Loucy (cell line): Measurements from ENCODE around the gene FRS2.

Experiments used
- H2AFZ ChIP-seq: fragments of 200-600 bp; sonication (generic); 2 replicates; pipeline ENCODE4 v1.6.0; 2016; ENCODE audit warnings: antibody characterized with exemption, mild to moderate bottlenecking, low read length, moderate library complexity
- H3F3A ChIP-seq: fragments of 200-600 bp; 2 replicates; pipeline ENCODE4 v1.6.0; 2016; ENCODE audit warnings: antibody characterized with exemption, low read depth, mild to moderate bottlenecking
- H3K27me3 ChIP-seq: fragments of 200-600 bp; sonication (generic); 2 replicates; pipeline ENCODE4 v1.6.1; 2014; ENCODE audit warnings: low read length, mild to moderate bottlenecking; ENCODE audit not compliant: insufficient read depth, poor library complexity, severe bottlenecking
- H3K36me3 ChIP-seq: fragments of 200-600 bp; sonication (generic); 2 replicates; pipeline ENCODE4 v1.6.1; 2016; ENCODE audit warnings: low read length; ENCODE audit not compliant: insufficient read depth
- H3K4me1 ChIP-seq: fragments of 200-600 bp; sonication (generic); 2 replicates; pipeline ENCODE4 v1.5.1; 2014; ENCODE audit warnings: low read length, mild to moderate bottlenecking; ENCODE audit not compliant: insufficient read depth, poor library complexity, severe bottlenecking
- H3K4me2 ChIP-seq: fragments of 200-600 bp; sonication (generic); 2 replicates; pipeline ENCODE4 v1.6.0; 2014; ENCODE audit warnings: antibody characterized with exemption, low read length, low read depth, mild to moderate bottlenecking; ENCODE audit not compliant: poor library complexity, severe bottlenecking
- H3K4me3 ChIP-seq: fragments of 200-600 bp; sonication (generic); 2 replicates; pipeline ENCODE4 v1.5.1; 2014; ENCODE audit warnings: low read length, mild to moderate bottlenecking, mixed read lengths; ENCODE audit not compliant: poor library complexity, severe bottlenecking
- H3K79me2 ChIP-seq: fragments of 200-600 bp; sonication (generic); 2 replicates; pipeline ENCODE4 v1.6.1; 2014; ENCODE audit warnings: low read length; ENCODE audit not compliant: insufficient read depth
- H3K9ac ChIP-seq: fragments of 200-600 bp; sonication (generic); 2 replicates; pipeline ENCODE4 v1.6.0; 2014; ENCODE audit warnings: mild to moderate bottlenecking, low read depth, low read length, moderate library complexity; ENCODE audit not compliant: poor library complexity, severe bottlenecking
- H3K9me2 ChIP-seq: fragments of 200-600 bp; sonication (generic); replicated peaks from 2 replicates; pipeline ENCODE4 v1.6.1; 2016; ENCODE audit warnings: low read depth, low read length, mixed read lengths
- H3K9me3 ChIP-seq: fragments of 200-600 bp; sonication (generic); 2 replicates; pipeline ENCODE4 v1.6.1; 2014; ENCODE audit warnings: mild to moderate bottlenecking, antibody characterized with exemption, low read length, low read depth; ENCODE audit not compliant: insufficient read depth
- H4K20me1 ChIP-seq: fragments of 200-600 bp; sonication (generic); 2 replicates; pipeline ENCODE4 v1.6.0; 2014; ENCODE audit warnings: antibody characterized with exemption, low read length, mild to moderate bottlenecking; ENCODE audit not compliant: insufficient read depth, poor library complexity, severe bottlenecking
- CTCF ChIP-seq: fragments of 200-600 bp; sonication (generic); conservative IDR thresholded peaks from 2 replicates; pipeline ENCODE4 v1.5.1; 2014; ENCODE audit warnings: mild to moderate bottlenecking, antibody characterized with exemption, low read length
- EZH2phosphoT487 ChIP-seq: fragments of 200-600 bp; IDR thresholded peaks from 2 replicates; pipeline ENCODE4 v1.6.1; 2018; ENCODE audit warnings: antibody characterized with exemption, mild to moderate bottlenecking, moderate library complexity, borderline replicate concordance

FRS2 gene

GRCh38 chr12:69437073-69437472 is 33.1 kb upstream of the FRS2 start:
- Histone ChIP-seq H4K20me1 (no peaks in the 10 kb centered on the region), H3K27me3 (no peaks in the 10 kb centered on the region), H3K36me3 (no peaks in the 10 kb centered on the region), H2AFZ (no peak overlapping the region), H3K79me2 (no peaks in the 10 kb centered on the region), H3K9me2 (no peaks in the 10 kb centered on the region), H3K9ac (no peak overlapping the region), H3F3A (no peaks in the 10 kb centered on the region), H3K9me3 (no peaks in the 10 kb centered on the region), H3K4me1 (no peaks in the 10 kb centered on the region), H3K4me2 (no peak overlapping the region), H3K4me3 (no peak overlapping the region)
- TF ChIP-seq EZH2phosphoT487: no peak
- no peak for TF ChIP-seq CTCF

GRCh38 chr12:69438539-69438938 is 31.6 kb upstream of the FRS2 start:
- Histone ChIP-seq H4K20me1 (no peaks in the 10 kb centered on the region), H2AFZ (no peak overlapping the region), H3K9me2 (no peaks in the 10 kb centered on the region), H3K79me2 (no peaks in the 10 kb centered on the region), H3K36me3 (no peaks in the 10 kb centered on the region), H3K9ac (no peak overlapping the region), H3K4me3 (no peak overlapping the region), H3K27me3 (no peaks in the 10 kb centered on the region), H3F3A (no peaks in the 10 kb centered on the region), H3K9me3 (no peaks in the 10 kb centered on the region), H3K4me2 (no peak overlapping the region), H3K4me1 (no peaks in the 10 kb centered on the region)
- no peak for TF ChIP-seq CTCF
- no peak for TF ChIP-seq EZH2phosphoT487

- no peaks in the 10 kb centered on the region for H3K9me3 ChIP-seq
- no peaks in the 10 kb centered on the region for H3K27me3 ChIP-seq
- H4K20me1 ChIP-seq: no peaks in the 10 kb centered on the region
- no peaks in the 10 kb centered on the region for H3F3A ChIP-seq
- H2AFZ ChIP-seq: no peak overlapping the region
- H3K9me2 ChIP-seq: no peaks in the 10 kb centered on the region
- no peak overlapping the region for H3K4me3 ChIP-seq
- H3K36me3 ChIP-seq: no peaks in the 10 kb centered on the region
- TF ChIP-seq EZH2phosphoT487 (no peak), CTCF (no peak)
- H3K79me2 ChIP-seq: no peaks in the 10 kb centered on the region
- no peaks in the 10 kb centered on the region for H3K4me1 ChIP-seq
- no peak overlapping the region for H3K4me2 ChIP-seq
- H3K9ac ChIP-seq: no peak overlapping the region
These were observed 30.2 kb upstream of the FRS2 start for GRCh38 chr12:69440016-69440415.
